ENCODE results near the gene SNRPD2.
A peak's percentile ranks its signal among the peaks of the same experiment; 100 is the strongest.
"Not testable (repeated sequence)": the region's sequence is repeated elsewhere in the genome, so short reads cannot be mapped to it uniquely, and the experiment has no call there.

Gene SNRPD2

GRCh38 chr19:45701676-45702075 is 9.9 kb upstream of the SNRPD2 start:
- DNase-seq, result no peak

- peak; percentile 80 for DNase-seq
Measured at GRCh38 chr19:45693106-45693788, 1.5 kb upstream of the SNRPD2 start.

GRCh38 chr19:45692187-45693105 is 693 bp upstream of the SNRPD2 start, which contains the start of gene QPCTL:
QPCTL (plus strand) TSS chr19:45692666; CDS start chr19:45692704, 38 bp downstream.
- DNase-seq, result peak; percentile 99

- DNase-seq, result no peak
Measured at GRCh38 chr19:45687599-45687998, 4.2 kb downstream of the SNRPD2 start.

DNA sequence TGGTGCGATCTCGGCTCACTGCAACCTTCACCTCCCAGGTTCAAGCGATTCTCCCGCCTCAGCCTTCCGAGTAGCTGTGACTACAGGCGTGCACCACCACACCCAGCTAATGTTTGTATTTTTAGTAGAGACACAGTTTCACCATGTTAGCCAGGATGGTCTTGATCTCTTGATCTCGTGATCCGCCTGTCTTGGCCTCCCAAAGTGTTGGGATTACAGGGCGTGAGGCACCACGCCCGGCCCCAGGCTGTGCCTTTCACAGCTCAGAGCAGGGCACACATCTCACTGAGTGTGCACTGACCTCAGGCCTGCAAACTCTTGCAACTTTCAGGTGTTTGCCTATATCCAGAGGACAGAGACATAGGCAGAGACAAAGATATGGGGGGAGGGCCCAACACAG is 6.7 kb downstream of the SNRPD2 start:
- not testable (repeated sequence) for DNase-seq

GRCh38 chr19:45682908-45683307 is 8.8 kb downstream of the SNRPD2 start:
- DNase-seq, result no peak

GRCh38 chr19:45682117-45682516 is 9.6 kb downstream of the SNRPD2 start:
- DNase-seq, result no peak

DNA sequence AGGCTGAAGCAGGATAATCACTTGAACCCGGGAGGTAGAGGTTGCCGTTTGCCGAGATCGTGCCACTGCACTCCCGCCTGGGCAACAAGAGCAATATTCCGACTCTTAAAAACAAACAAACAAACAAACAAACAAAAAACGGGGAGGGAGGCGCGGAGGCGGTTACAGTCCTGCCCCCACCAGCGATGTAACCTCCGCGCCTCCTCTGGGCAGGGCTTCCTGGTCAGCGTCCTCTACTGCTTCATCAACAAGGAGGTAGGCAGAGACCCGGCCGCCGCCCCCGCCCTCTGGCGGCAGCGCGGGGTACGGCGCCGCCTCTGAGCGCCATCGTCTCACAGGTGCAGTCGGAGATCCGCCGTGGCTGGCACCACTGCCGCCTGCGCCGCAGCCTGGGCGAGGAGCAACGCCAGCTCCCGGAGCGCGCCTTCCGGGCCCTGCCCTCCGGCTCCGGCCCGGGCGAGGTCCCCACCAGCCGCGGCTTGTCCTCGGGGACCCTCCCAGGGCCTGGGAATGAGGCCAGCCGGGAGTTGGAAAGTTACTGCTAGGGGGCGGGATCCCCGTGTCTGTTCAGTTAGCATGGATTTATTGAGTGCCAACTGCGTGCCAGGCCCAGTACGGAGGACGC is 10.2 kb downstream of the SNRPD2 start:
- peak; percentile 93 for DNase-seq

DNA sequence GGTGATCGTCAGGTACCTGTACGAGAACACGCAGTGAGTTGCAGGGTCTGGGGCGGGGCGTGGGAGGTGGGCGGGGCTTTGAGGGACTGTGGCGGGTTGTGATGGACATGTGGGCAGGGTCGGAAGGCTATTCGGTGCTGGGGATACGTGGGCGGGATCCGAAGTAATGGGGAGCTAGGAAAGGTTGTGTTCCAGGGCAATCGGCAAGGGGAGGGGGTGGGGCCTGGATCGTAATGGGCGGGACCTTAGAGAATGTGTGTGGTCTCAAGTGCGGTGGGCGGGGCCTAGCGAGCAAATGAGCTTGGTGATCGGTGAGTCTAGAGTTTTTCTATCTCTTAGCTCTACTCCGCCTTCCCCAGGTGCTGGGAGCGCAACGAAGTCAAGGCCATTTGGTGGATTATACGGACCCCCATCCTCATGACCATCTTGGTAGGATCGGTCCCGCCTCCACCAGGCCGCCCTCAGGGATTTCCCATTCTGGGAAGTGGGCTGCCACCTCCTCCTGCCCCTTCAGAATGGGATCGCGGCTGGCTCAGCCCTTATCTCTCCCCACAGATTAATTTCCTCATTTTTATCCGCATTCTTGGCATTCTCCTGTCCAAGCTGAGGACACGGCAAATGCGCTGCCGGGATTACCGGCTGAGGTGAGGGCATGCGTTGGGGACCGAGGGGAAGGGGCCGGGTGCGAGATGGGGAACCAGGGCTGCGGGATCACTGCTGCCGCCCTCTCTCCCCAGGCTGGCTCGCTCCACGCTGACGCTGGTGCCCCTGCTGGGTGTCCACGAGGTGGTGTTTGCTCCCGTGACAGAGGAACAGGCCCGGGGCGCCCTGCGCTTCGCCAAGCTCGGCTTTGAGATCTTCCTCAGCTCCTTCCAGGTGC is 14.2 kb downstream of the SNRPD2 start:
- peak; percentile 81 for DNase-seq

DNA sequence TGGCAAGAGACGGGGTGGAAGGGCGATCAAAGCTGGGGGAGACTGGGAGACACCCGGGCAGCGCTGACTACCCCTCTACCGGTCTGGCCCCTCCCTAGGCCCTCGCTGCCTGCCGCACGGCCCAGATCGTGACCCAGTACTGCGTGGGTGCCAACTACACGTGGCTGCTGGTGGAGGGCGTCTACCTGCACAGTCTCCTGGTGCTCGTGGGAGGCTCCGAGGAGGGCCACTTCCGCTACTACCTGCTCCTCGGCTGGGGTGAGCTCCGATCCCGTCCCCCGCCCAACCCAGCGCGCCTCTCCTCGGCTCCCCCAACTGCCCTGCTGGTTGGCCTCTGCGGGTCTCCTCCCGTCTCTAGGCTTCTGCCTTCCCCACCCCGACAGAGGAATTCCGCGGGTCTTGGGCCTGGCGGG is 14.9 kb downstream of the SNRPD2 start:
- peak; percentile 19 for DNase-seq

- no peak for DNase-seq
Measured at GRCh38 chr19:45674946-45675345, 16.8 kb downstream of the SNRPD2 start.

DNA sequence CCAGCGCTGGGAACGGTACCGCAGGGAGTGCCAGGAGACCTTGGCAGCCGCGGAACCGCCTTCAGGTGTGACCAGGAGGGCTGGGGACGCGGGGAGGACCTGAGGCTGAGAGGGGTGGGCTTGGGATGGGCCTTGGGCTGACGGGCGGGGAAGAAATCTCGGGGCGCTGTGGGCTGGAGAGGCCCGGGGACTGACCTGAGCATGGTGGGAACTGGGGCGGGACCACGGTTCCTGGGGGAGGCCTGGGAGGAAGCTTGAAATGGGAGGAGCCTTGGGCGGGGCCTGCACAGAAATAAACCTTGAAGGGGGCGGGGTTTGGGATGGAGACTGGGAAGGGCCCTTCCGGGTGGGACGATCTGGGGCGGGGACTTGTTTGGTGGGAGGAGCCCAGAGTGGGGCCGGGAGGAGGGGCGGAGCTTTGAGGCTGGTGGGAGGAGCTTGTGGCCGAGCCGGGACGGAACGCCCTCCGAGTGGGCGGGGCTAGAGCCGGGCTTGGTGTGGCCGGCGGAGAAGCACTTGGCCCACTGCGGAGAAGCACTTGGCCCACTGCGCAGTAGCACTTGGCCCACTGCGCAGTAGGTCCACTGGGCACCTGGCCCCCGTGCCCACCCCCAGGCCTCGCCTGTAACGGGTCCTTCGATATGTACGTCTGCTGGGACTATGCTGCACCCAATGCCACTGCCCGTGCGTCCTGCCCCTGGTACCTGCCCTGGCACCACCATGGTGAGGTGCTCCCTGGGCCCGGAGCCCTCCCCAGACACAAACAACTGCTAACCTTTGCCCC is 20.9 kb downstream of the SNRPD2 start:
- peak; percentile 89 for DNase-seq

- peak; percentile 20 for DNase-seq
Measured at GRCh38 chr19:45668342-45668871, 23.3 kb downstream of the SNRPD2 start.

- peak; percentile 73 for DNase-seq
Measured at GRCh38 chr19:45667620-45668341, 24.0 kb downstream of the SNRPD2 start, which contains the start of gene GIPR. GIPR (plus strand) TSS chr19:45668221; CDS start chr19:45669521, 1,300 bp downstream.

DNA sequence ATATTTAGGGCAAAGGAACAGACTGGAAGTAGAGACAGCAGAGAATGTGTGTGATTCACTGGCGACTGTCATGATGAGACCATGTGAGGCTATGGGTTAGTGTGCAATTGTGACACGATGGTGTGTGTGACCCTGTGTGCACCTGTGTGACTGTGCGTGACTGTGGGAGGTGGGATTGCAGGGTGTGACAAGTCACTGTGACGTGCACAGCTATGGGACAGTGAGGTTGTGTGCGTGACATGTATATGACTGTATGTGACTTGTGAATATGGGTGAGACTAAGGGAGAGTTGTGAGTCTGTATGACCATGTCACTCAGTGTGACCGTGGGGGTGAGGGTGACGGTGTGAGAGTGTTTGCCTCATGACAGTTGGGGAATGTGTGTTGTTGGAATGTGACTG is 27.2 kb downstream of the SNRPD2 start:
- DNase-seq, result no peak

DNA sequence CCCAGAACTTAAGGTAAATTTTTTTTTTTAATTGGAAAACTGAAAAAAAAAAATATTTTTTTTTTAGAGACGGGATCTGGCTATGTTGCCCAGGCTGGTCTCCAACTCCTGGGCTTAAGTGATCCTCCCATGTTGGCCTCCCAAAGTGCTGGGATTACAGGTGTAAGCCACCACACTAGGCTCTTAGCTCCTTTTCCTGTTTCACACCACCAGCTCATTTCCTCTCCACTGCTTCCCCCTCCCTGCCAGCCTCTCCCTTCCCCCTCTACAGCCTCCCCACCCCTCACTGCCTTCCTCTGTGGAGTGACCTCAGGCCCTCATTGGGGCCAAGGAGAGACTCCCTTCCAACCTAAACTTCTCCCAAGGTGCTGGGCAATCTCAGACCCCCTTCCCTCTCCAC is 28.0 kb downstream of the SNRPD2 start:
- no peak for DNase-seq

DNA sequence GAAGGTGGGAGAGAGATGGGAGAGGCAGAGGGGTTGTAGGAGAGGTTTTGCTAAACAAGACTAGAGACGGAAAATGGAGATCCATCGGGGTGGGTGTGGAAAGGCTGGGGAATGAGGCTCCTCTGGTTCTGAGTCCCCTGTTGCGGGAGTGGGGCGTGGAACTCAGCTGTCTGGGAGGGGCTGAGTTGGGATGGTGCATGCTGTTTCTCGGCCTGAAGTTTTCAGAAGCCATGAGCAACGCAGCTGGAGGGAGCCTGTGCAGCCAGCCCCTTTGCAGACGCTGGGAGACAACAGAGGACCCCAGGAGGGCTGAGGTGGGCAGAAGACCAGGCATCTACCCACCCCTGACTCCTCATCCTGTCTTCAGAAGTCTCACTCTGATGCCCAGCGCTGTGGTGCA is 31.1 kb downstream of the SNRPD2 start:
- DNase-seq, result no peak

- no peak for DNase-seq
Measured at GRCh38 chr19:45659096-45659729, 32.5 kb downstream of the SNRPD2 start.

DNA sequence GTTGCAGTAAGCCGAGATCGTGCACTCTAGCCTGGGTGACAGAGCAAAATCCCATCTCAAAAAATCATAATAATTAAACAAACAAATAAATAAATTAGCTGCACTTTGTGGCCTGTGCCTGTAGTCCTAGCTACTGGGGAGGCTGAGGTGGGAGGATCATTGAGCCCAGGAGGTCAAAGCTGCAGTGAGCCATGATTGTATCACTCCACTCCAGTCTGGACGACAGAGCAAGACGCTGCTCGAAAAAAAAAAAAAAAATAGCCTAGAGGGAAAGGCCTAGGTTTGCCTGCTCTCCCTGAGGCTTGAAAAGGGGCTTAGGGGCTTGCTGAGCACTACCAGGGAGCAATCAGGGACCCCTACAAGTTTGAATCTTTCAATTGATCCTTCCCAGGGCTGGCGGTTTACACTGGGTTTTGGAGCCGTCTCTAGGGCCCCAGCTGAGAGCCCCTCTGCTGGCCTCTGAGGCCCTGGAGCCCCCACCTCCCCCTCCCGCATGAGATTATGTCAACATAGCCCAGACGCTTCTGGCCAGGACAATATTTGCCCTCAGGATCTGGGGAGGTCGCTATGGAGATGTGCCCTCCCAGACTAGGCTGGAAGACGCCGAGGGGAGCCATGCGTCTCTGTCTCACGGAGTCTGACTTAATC is 34.1 kb downstream of the SNRPD2 start:
- no peak for DNase-seq

GRCh38 chr19:45655073-45655472 is 36.7 kb downstream of the SNRPD2 start:
- DNase-seq, result no peak
